Gastrocnemius medialis (tissue), 4 donors: ENCODE results near the gene NRCAM. TPM values are rescaled to one million over a fixed set of nuclear protein-coding genes. Genes with fewer than 3 reads are reported as not detected.
"Not testable (repeated sequence)": the region's sequence is repeated elsewhere in the genome, so short reads cannot be mapped to it uniquely, and the experiment has no call there.

Source experiments
- ATAC-seq, 2 donors: fragments of 150-250 bp; one replicate each; pipeline ENCODE4 v1.9.1; 2016
- DNase-seq, 2 donors: peaks; one replicate each; pipeline ENCODE4 v3.0.0-alpha.2; 2019
- H3K27ac ChIP-seq, 4 donors: fragments of 200-600 bp; sonication (generic); 1 replicate in 1 of 4; 2 replicates in 3 of 4; pipeline ENCODE4 v1.5.1; 2016 to 2018; ENCODE audit warnings: mild to moderate bottlenecking in 2 of 4, moderate library complexity in 1 of 4
- H3K27me3 ChIP-seq, 3 donors: fragments of 200-600 bp; sonication (generic) in 2 of 3; 1 replicate in 1 of 3; 2 replicates in 2 of 3; pipeline versions ENCODE4 v1.5.1 to v1.6.0; 2016 to 2019; ENCODE audit warnings: mild to moderate bottlenecking in 1 of 3, moderate library complexity in 1 of 3
- H3K36me3 ChIP-seq, 2 donors: fragments of 200-600 bp; sonication (generic) in 1 of 2; one replicate each; pipeline ENCODE4 v1.5.1; 2017 to 2018
- H3K4me1 ChIP-seq, 2 donors: fragments of 200-600 bp; sonication (generic) in 1 of 2; one replicate each; pipeline ENCODE4 v1.5.1; 2016 to 2017; ENCODE audit warnings: mild to moderate bottlenecking in 2 of 2
- H3K4me3 ChIP-seq, 4 donors: fragments of 200-600 bp; sonication (generic) in 3 of 4; 1 replicate in 1 of 4; 2 replicates in 3 of 4; pipeline ENCODE4 v1.5.1; 2016 to 2019; ENCODE audit warnings: mild to moderate bottlenecking in 2 of 4
- H3K9me3 ChIP-seq, 3 donors: fragments of 200-600 bp; sonication (generic) in 2 of 3; 1 replicate in 1 of 3; 2 replicates in 2 of 3; pipeline ENCODE4 v1.5.1; 2016 to 2019
- CTCF ChIP-seq, 5 experiments: fragments of 450-650 bp in 3 of 5; fragments of 200-600 bp in 2 of 5; sonication (generic) in 2 of 5; IDR thresholded peaks in 4 of 5; conservative IDR thresholded peaks in 1 of 5; 1 replicate in 4 of 5; 2 replicates in 1 of 5; pipeline ENCODE4 v1.5.1; 2016 to 2019; ENCODE audit warnings: antibody characterized with exemption in 5 of 5, mild to moderate bottlenecking in 3 of 5, moderate library complexity in 3 of 5
- POLR2A ChIP-seq, 2 donors: fragments of 450-650 bp; IDR thresholded peaks; one replicate each; pipeline ENCODE4 v1.6.1; 2017; ENCODE audit warnings: antibody characterized with exemption in 2 of 2, mild to moderate bottlenecking in 2 of 2, moderate library complexity in 2 of 2
- in situ Hi-C, 4 donors: fragments of 200-750 bp; cut with MboI; loops; one replicate each; pipeline versions ENCODE4 v1.15.0 to v1.8.0; 2017; ENCODE audit warnings: low sequenced_read_pairs in 4 of 4
- intact Hi-C: fragments of 100-400 bp; cut with DNase I; formaldehyde crosslinking; loops from one replicate; pipeline ENCODE4 v1.15.1; 2023; ENCODE audit warnings: low total_unique reads
- total RNA-seq, 4 donors: library from RNA; depleted of rRNA; stranded (reverse); fragments of >200 nt; gene quantifications; one replicate each; pipeline versions ENCODE4 v1.1.0 to v1.2.3, GENCODE V29; 2016

Gene NRCAM
- total RNA-seq, 4 donors from 2014 or later = 0.18 to 0.31 (median 0.23) TPM; not detected in 1

GRCh38 chr7:108345710-108346336 is 110.4 kb downstream of the NRCAM start:
- in situ Hi-C loops (no loop called here), intact Hi-C loops (no loop called here)
- Histone ChIP-seq H3K9me3 (no peaks in the 10 kb centered on the region), H3K36me3 (no peaks in the 10 kb centered on the region), H3K27me3 (no peaks in the 10 kb centered on the region), H3K27ac (no peak overlapping the region), H3K4me1 (no peaks in the 10 kb centered on the region), H3K4me3 (no peak overlapping the region)
- TF ChIP-seq CTCF (IDR thresholded peaks at IDR 0.05 in 4 of 5, conservative IDR thresholded peaks at IDR 0.05 in 1 of 5) = no peak
- TF ChIP-seq POLR2A (IDR thresholded peaks at IDR 0.05) = no peak
- no peak for DNase-seq
- no peak for ATAC-seq

GRCh38 chr7:108340856-108341411 is 115.3 kb downstream of the NRCAM start:
- no peaks in the 10 kb centered on the region for H3K36me3 ChIP-seq
- H3K4me3 ChIP-seq = no peak overlapping the region
- no peaks in the 10 kb centered on the region for H3K27me3 ChIP-seq
- no peaks in the 10 kb centered on the region for H3K9me3 ChIP-seq
- intact Hi-C loops (no loop called here), in situ Hi-C loops (no loop called here)
- no peak overlapping the region for H3K27ac ChIP-seq
- H3K4me1 ChIP-seq = no peaks in the 10 kb centered on the region
- no peak for TF ChIP-seq POLR2A (IDR thresholded peaks at IDR 0.05)
- ATAC-seq = no peak
- no peak for DNase-seq

DNA sequence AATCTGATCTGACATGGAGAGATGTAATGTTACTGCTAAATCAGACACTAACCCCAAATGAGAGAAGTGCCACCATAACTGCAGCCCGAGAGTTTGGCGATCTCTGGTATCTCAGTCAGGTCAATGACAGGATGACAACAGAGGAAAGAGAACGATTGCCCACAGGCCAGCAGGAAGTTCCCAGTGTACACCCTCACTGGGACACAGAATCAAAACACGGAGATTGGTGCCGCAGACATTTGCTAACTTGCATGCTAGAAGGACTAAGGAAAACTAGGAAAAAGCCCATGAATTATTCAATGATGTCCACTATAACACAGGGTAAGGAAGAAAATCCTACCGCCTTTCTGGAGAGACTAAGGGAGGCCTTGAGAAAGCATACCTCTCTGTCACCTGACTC is 115.8 kb downstream of the NRCAM start:
- H3K4me3 ChIP-seq, H3K36me3 ChIP-seq, in situ Hi-C loops, H3K27ac ChIP-seq, DNase-seq, H3K4me1 ChIP-seq, H3K27me3 ChIP-seq, ATAC-seq, intact Hi-C loops, H3K9me3 ChIP-seq: not testable (repeated sequence)

DNA sequence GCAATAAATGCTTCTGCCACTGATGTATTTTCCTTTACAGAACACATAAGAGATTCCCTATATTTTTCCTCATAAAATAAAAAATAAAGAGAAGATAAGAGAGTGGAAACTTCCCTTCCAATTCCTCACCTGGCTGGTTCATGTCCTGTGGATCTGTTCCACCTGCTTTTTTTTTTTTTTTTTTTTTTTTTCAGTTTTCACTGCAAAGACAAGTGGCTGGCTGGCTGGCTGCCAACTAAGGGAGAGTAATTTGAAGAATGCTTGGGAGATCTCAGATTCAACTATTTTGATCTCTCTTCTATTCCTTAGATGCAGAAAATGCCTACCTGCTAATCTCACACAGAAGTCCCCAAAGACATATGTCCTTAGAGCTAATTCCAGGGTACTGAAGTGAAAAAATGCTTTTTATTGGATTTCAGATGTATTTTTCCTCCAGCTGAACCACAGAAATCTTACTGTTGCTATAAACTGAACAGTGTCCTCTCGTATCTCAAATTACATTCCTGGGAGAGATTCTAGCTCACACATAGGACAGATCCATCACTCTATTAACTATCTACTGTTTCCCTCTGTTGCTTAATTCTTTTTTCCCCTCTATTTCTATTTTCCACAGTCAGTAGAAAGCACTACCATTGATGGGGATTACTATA is 120.8 kb downstream of the NRCAM start:
- TF ChIP-seq POLR2A (IDR thresholded peaks at IDR 0.05) (no peak), CTCF (IDR thresholded peaks at IDR 0.05 in 4 of 5, conservative IDR thresholded peaks at IDR 0.05 in 1 of 5) (no peak)
- Histone ChIP-seq H3K27me3 (no peaks in the 10 kb centered on the region), H3K27ac (no peak overlapping the region), H3K4me3 (no peak overlapping the region), H3K9me3 (no peaks in the 10 kb centered on the region), H3K4me1 (no peaks in the 10 kb centered on the region), H3K36me3 (no peaks in the 10 kb centered on the region)
- DNase-seq (no peak), ATAC-seq (no peak)
- in situ Hi-C loops (no loop called here), intact Hi-C loops (loop anchor here (5.0 kb wide), 1 partner anchor 37 kb away; no protein-coding TSS in a partner anchor)

DNA sequence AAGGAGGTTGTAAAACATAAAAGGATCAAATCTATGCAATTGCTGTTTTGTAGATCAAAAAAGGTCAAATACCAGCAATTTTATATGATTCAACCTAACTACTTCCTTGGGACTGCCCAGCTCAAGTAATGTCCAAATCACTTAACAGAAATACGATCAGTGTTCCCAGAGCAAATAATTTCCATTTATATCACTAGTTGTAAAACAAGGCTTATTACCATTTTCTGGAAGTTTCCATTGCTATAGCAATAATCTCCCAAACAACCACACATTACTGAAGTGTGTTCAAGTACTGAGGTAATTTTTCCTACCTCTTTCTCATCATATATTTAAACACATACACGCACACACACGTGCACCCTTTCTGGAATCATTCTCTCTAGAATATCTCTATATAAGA is 123.3 kb downstream of the NRCAM start:
- ATAC-seq (no peak), DNase-seq (no peak)
- TF ChIP-seq CTCF (IDR thresholded peaks at IDR 0.05 in 4 of 5, conservative IDR thresholded peaks at IDR 0.05 in 1 of 5) (no peak), POLR2A (IDR thresholded peaks at IDR 0.05) (no peak)
- H3K9me3 ChIP-seq = no peaks in the 10 kb centered on the region
- H3K4me3 ChIP-seq = no peak overlapping the region
- in situ Hi-C loops (no loop called here), intact Hi-C loops (no loop called here)
- H3K27ac ChIP-seq = no peak overlapping the region
- H3K4me1 ChIP-seq = no peaks in the 10 kb centered on the region
- H3K36me3 ChIP-seq = no peaks in the 10 kb centered on the region
- no peaks in the 10 kb centered on the region for H3K27me3 ChIP-seq
